Ovary (tissue), 9 donors: ENCODE measurements around the gene XPO6. TPM values are rescaled to one million over a fixed set of nuclear protein-coding genes. Genes with fewer than 3 reads are reported as not detected.

Source experiments
- DNase-seq, 5 donors: peaks; one replicate each; pipeline ENCODE4 v3.0.0-alpha.2; 2019 to 2020
- H3K27ac ChIP-seq, 2 donors: fragments of 200-600 bp; one replicate each; pipeline versions ENCODE4 v1.5.1 to v1.8.0; 2019 to 2022
- H3K27me3 ChIP-seq: fragments of 200-600 bp; one replicate; pipeline ENCODE4 v1.8.0; 2022
- H3K36me3 ChIP-seq: fragments of 200-600 bp; sonication (generic); one replicate; pipeline ENCODE4 v1.5.1; 2019
- H3K4me1 ChIP-seq: one replicate; pipeline ENCODE4 v1.8.1; 2013; ENCODE audit warnings: mild to moderate bottlenecking, moderate library complexity; ENCODE audit not compliant: insufficient read depth
- H3K4me3 ChIP-seq: fragments of 200-600 bp; sonication (generic); one replicate; pipeline ENCODE4 v1.5.1; 2017
- H3K9me3 ChIP-seq, 2 donors: fragments of 200-600 bp in 1 of 2; sonication (generic) in 1 of 2; one replicate each; pipeline versions ENCODE4 v1.5.1 to v1.8.1; 2013 to 2019; ENCODE audit warnings: mild to moderate bottlenecking in 1 of 2, moderate library complexity in 1 of 2
- EP300 ChIP-seq: sonication (generic); formaldehyde crosslinking; IDR thresholded peaks from one replicate; pipeline ENCODE4 v1.6.1; 2017; ENCODE audit warnings: antibody characterized with exemption
- POLR2A ChIP-seq: fragments of 450-650 bp; IDR thresholded peaks from one replicate; pipeline ENCODE4 v1.6.1; 2017; ENCODE audit warnings: antibody characterized with exemption, mild to moderate bottlenecking, moderate library complexity
- WGBS, 3 donors: extraction: QIAGEN DNeasy Blood & Tissue Kit in 1 of 3; methylation state at CpG; one replicate each; pipeline versions ENCODE4 v1.1.5 to v1.1.7; 2013 to 2017; 5-methylcytosine and 5-hydroxymethylcytosine counted together
- intact Hi-C, 4 donors: fragments of 100-400 bp; cut with DNase I; formaldehyde crosslinking; loops; one replicate each; pipeline versions ENCODE4 v1.11.0 to v1.15.1; 2022 to 2023
- polyA plus RNA-seq, 2 donors: library from polyadenylated mRNA; stranded (reverse); fragments of 200-250 nt in 1 of 2; fragments of 350-450 nt in 1 of 2; fragmentation: Illumina TruSeq in 1 of 2; extraction: RNeasy Lipid Tissue Mini Kit (QIAGEN cat#74804) in 1 of 2; gene quantifications; one replicate each; pipeline ENCODE4 v1.2.3, GENCODE V29; 2013 to 2014
- total RNA-seq, 7 donors: library from RNA; depleted of rRNA in 2 of 7; stranded (reverse); fragments of >200 nt in 2 of 7; fragmentation: NEBNext Ultra II Directional in 3 of 7; extraction: Animal tissue kit (Norgen Biotek cat#: 25700) in 3 of 7; gene quantifications; one replicate each; pipeline versions ENCODE4 v1.1.0 to v1.2.4, GENCODE V29; 2016 to 2023
- TF ChIP-seq, protein P1 (sequence below), 3 donors: fragments of 450-650 bp in 2 of 3; fragments of 200-600 bp in 1 of 3; IDR thresholded peaks; one replicate each; pipeline versions ENCODE4 v1.5.1 to v1.8.0; 2016 to 2022; ENCODE audit warnings: antibody characterized with exemption in 3 of 3, mild to moderate bottlenecking in 1 of 3
- donor health status: DM: no; HTN: no; CAD: no; lungs with moderate emphysema.
- donor health status: DM: no; HTN: no; CAD: no.
- donor health status: Bipolar disorder and iron deficiency.
- donor health status: DM: yes; HTN: yes; CAD: no.
- donor health status: DM: no; HTN: no; CAD: no.
- donor health status: DM: yes; HTN: yes; CAD: no.

XPO6 gene
- total and polyA plus RNA-seq, 9 donors = 30.3 to 98.2 (median 65.0) TPM

DNA sequence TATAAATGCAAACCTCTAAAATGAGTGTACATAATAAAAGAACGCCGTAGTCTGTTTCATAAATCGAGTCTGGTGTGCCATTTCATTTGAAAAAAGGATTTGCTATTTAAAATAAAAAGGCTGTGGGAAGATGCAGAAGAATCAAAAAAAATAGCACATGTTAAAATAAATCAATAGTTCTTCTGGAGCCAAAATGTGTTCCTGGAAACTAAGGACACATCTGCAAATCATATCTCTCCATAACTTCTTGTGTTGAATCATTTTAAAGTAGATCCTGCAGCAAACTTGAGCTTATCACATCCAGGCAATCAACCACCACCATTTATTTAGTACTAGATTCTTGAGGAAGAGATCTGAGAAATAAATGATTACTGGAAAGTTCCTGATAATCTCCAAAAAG lies 29.0 kb downstream of the XPO6 start:
- no peak for DNase-seq
- intact Hi-C loops = no loop called here
- Histone ChIP-seq H3K27ac (no peak overlapping the region), H3K4me1 (peaks cover 19% of the 10 kb centered on the region), H3K36me3 (no peaks in the 10 kb centered on the region), H3K9me3 (no peaks in the 10 kb centered on the region), H3K4me3 (no peak overlapping the region), H3K27me3 (no peaks in the 10 kb centered on the region)
- TF ChIP-seq POLR2A (no peak), EP300 (no peak)
- TF ChIP-seq, protein P1, sequence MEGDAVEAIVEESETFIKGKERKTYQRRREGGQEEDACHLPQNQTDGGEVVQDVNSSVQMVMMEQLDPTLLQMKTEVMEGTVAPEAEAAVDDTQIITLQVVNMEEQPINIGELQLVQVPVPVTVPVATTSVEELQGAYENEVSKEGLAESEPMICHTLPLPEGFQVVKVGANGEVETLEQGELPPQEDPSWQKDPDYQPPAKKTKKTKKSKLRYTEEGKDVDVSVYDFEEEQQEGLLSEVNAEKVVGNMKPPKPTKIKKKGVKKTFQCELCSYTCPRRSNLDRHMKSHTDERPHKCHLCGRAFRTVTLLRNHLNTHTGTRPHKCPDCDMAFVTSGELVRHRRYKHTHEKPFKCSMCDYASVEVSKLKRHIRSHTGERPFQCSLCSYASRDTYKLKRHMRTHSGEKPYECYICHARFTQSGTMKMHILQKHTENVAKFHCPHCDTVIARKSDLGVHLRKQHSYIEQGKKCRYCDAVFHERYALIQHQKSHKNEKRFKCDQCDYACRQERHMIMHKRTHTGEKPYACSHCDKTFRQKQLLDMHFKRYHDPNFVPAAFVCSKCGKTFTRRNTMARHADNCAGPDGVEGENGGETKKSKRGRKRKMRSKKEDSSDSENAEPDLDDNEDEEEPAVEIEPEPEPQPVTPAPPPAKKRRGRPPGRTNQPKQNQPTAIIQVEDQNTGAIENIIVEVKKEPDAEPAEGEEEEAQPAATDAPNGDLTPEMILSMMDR (IDR thresholded peaks at IDR 0.05) = no peak
- 24 to 47% (median 36%) methylated on average over 3 of the region's 3 CpGs for WGBS, 3 donors

DNA sequence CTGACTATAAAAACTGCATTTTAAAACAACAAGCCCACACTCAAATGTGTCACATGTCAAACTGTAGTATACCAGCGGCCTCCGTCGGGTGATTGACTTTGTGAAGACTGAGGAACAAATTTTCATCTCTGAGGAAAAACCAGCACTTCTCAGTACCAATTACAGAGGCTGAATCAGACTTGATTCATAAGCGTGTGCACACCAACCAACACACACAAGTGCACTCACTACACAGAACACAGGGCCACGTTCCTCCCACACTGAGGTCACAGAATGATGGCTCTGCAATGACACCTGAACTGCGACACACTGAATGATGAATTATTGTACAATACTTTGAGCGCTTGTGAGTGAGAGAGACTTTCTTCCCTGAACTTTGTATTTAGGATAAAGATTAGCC lies 29.6 kb downstream of the XPO6 start:
- WGBS, 3 donors = 71 to 77% (median 75%) methylated on average over 7 of the region's 7 CpGs
- no peak for TF ChIP-seq POLR2A
- no peak for TF ChIP-seq EP300
- TF ChIP-seq, protein P1 (IDR thresholded peaks at IDR 0.05) = no peak
- Histone ChIP-seq H3K9me3 (no peaks in the 10 kb centered on the region), H3K4me3 (no peak overlapping the region), H3K27ac (no peak overlapping the region), H3K36me3 (no peaks in the 10 kb centered on the region), H3K4me1 (peaks cover 19% of the 10 kb centered on the region), H3K27me3 (no peaks in the 10 kb centered on the region)
- intact Hi-C loops = no loop called here
- DNase-seq = no peak

DNA sequence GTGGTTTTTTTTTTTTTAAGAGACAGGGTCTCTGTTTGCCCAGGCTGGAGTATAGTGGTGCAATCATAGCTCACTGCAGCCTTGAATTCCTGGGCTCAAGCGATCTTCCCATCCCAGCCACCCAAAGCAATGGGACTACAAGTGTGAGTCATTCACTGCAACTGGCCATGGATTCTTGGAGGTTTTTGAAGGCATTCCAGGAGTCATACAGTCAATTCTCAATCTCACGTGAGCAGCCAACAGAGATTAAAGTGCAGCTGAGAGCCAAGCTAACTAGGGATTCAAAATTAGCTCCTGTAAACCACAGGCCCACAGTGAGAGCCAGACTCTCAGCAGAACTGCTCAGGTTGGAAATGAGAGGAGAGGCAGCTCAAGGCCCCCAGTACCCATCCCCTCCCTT lies 30.2 kb downstream of the XPO6 start:
- Histone ChIP-seq H3K9me3 (no peaks in the 10 kb centered on the region), H3K36me3 (no peaks in the 10 kb centered on the region), H3K4me3 (no peak overlapping the region), H3K27ac (no peak overlapping the region), H3K27me3 (no peaks in the 10 kb centered on the region), H3K4me1 (peaks cover 19% of the 10 kb centered on the region)
- intact Hi-C loops = no loop called here
- TF ChIP-seq POLR2A = no peak
- no peak for TF ChIP-seq EP300
- TF ChIP-seq, protein P1 (IDR thresholded peaks at IDR 0.05) = no peak
- WGBS, 3 donors = 6% methylated on average over 2 of the region's 2 CpGs
- DNase-seq = peak in 2 of 5 donors; percentile 15 to 21

DNA sequence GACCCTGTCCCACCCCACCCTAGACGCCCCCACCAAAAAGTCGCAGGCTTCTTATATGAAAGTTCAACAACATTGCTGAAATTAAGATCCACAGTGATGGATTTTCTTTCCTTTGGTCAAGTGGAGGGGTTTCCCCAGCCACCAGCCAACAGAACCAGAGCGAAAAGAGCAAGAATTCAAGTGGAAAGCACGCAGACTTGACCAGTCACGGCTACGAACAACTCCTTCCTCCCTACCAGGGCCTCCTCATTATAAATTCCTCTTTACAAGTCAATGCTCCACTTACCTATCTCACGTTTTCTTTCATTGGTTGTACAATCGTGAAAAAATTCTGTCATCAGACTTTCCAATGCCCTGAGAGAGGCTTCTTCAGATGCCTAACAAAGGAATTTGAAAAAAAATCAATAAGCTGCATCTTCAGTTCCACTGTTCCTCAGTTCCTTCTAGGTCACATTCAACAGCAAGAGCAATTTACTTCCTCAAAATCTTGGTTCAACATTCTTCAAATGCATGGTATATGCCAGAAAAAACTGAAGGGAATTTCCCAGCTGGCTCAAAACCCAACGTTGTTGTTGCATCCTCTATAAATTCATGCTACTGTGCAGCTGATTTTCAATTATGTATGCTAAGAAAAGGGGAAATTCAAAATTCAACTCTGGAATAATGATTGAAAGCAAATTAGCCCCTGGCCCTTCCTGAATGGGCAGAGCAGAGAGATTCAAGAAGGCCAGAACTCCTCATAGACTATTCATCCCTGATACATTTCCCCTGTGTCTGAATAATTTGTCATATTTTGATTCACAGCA lies 30.9 kb downstream of the XPO6 start:
- H3K9me3 ChIP-seq = no peaks in the 10 kb centered on the region
- peaks cover 17% of the 10 kb centered on the region for H3K4me1 ChIP-seq
- DNase-seq = no peak
- 82% methylated on average over 9 of the region's 9 CpGs for WGBS, 3 donors
- H3K4me3 ChIP-seq = no peak overlapping the region
- H3K27ac ChIP-seq = no peak overlapping the region
- H3K27me3 ChIP-seq = no peaks in the 10 kb centered on the region
- no peaks in the 10 kb centered on the region for H3K36me3 ChIP-seq
- TF ChIP-seq POLR2A (no peak), EP300 (no peak)
- TF ChIP-seq, protein P1 (IDR thresholded peaks at IDR 0.05) = no peak
- intact Hi-C loops = no loop called here
